Erythroblast (primary cell): Measurements from ENCODE around the gene PTPRCAP.

Experiments
- DNase-seq, 2 experiments: peaks; one replicate each; lab custom pipeline; 2025; lab: John Stamatoyannopoulos, UW
- GATA1 ChIP-seq: IDR thresholded peaks from 2 replicates; pipeline ENCODE4 v1.6.1; 2011; ENCODE audit warnings: low read depth, mild to moderate bottlenecking, control low read depth, low read length, moderate library complexity
- POLR2A ChIP-seq: IDR thresholded peaks from 2 replicates; pipeline ENCODE4 v1.6.1; 2011; ENCODE audit warnings: mild to moderate bottlenecking, low read length

Gene PTPRCAP

DNA sequence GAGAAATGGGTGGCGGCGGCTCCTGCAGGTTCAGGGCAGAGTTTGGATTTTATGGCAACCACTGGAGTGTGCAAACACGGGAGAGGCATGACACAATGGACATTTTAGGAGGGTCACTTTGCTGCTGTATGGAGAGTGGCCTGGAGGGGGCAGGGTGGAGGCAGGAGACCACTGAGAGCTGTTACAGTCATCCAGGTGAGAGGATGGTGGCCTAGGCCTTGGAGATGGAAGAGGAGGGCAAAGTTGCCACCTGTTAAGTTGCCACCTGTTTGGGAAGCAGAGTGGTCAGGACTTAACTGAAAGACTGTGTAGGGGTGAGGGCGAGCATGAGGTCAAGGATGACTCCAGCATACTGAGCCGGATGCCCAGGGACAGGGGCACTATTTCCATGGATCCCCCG, 48.0 kb downstream of the PTPRCAP start:
- DNase-seq: peak; percentile 55 to 69

DNA sequence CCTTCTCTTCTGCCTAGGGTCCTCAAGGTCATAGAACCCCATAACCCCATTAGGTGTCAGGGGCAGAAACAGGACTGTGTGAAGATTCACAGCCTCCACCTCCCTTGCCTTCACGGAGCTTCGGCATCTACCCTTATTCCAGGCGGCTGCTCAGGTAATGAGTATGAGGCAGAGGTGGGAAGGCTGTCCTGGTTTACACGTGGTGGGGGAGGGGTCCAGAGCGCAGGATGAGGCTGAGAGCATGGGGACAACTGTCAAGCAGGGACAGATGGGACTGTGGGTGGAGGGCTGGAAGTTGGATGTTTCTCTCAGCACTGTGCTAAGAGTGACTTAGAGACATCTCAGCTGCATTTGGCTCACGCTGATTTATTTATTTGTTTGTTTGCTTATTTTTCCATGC, 50.0 kb downstream of the PTPRCAP start:
- DNase-seq: no peak
- TF ChIP-seq GATA1 (no peak), POLR2A (no peak)

More for the DNA sequence above, 48.0 kb downstream of the PTPRCAP start:
- TF ChIP-seq POLR2A (no peak), GATA1 (no peak)

DNA sequence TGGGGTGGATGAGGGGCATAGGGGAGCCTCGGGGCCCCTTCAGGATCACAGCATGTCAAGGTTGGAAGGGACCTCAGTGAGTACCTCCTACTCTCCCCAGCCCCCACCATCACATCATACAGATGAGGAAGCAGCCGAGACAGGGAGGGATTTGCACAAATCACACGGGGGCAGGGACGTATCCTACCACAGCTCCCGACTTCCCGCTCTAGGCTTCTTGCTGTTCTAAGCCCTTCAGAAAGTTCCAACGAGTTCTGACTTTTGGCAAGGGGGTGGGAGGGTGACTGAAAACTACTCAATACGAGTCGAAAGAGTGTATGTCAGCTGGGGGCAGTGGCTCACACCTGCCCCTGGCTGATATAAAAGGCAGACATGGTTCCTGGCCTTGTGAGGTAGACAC, 50.4 kb downstream of the PTPRCAP start:
- DNase-seq: no peak
- TF ChIP-seq GATA1 (no peak), POLR2A (no peak)
